Keratinocyte (primary cell): ENCODE measurements around the gene DOP1B. TPM values are rescaled to one million over a fixed set of nuclear protein-coding genes. Genes with fewer than 3 reads are reported as not detected.

Source experiments
- DNase-seq: peaks from one replicate; pipeline ENCODE4 v3.0.0-alpha.2; 2011; ENCODE audit warnings: low read depth, missing footprints, low spot score
- FAIRE-seq: peaks from 2 replicates; lab custom pipeline; 2011; peaks lifted over from hg19 to GRCh38; lab: Jason Lieb, UNC
- H2AFZ ChIP-seq: 2 replicates; pipeline ENCODE4 v1.6.0; 2012; ENCODE audit warnings: low read length, control low read depth, inconsistent platforms; ENCODE audit not compliant: control insufficient read depth
- H3K27ac ChIP-seq: 2 replicates; pipeline ENCODE4 v1.5.1; 2011; ENCODE audit warnings: low read length; ENCODE audit not compliant: control insufficient read depth, insufficient read depth
- H3K27me3 ChIP-seq: 3 replicates; pipeline ENCODE4 v1.6.0; 2011; ENCODE audit warnings: low read length; ENCODE audit not compliant: control insufficient read depth, insufficient read depth; ENCODE audit errors: extremely low read depth
- H3K36me3 ChIP-seq, 2 experiments: 2 replicates in 1 of 2; 3 replicates in 1 of 2; pipeline ENCODE4 v1.5.1; 2011; ENCODE audit warnings: low read length in 2 of 2, mild to moderate bottlenecking in 1 of 2; ENCODE audit not compliant: control insufficient read depth in 2 of 2, insufficient read depth in 2 of 2; ENCODE audit errors: extremely low read depth in 1 of 2
- H3K4me1 ChIP-seq: 3 replicates; pipeline ENCODE4 v1.5.1; 2011; ENCODE audit warnings: low read length; ENCODE audit not compliant: control insufficient read depth, insufficient read depth; ENCODE audit errors: extremely low read depth
- H3K4me2 ChIP-seq: 3 replicates; pipeline ENCODE4 v1.6.0; 2011; ENCODE audit warnings: low read depth, low read length; ENCODE audit not compliant: control insufficient read depth, insufficient read depth; ENCODE audit errors: extremely low read depth
- H3K4me3 ChIP-seq, 3 experiments: fragments of 200-600 bp in 1 of 3; sonication (generic) in 1 of 3; 2 replicates in 2 of 3; 3 replicates in 1 of 3; pipeline ENCODE4 v1.5.1; 2011 to 2016; ENCODE audit warnings: low read length in 3 of 3, mild to moderate bottlenecking in 3 of 3, control low read depth in 2 of 3, inconsistent platforms in 1 of 3, low read depth in 1 of 3, mixed read lengths in 1 of 3, mixed run types in 1 of 3, moderate library complexity in 1 of 3; ENCODE audit not compliant: control insufficient read depth in 2 of 3, insufficient read depth in 2 of 3; ENCODE audit errors: extremely low read depth in 1 of 3
- H3K79me2 ChIP-seq: 2 replicates; pipeline ENCODE4 v1.6.0; 2012; ENCODE audit warnings: low read length; ENCODE audit not compliant: control insufficient read depth, insufficient read depth
- H3K9ac ChIP-seq: 3 replicates; pipeline ENCODE4 v1.6.0; 2011; ENCODE audit warnings: low read length; ENCODE audit not compliant: control insufficient read depth, insufficient read depth; ENCODE audit errors: extremely low read depth
- H3K9me1 ChIP-seq: 3 replicates; pipeline ENCODE4 v1.6.0; 2011; ENCODE audit warnings: low read length; ENCODE audit not compliant: control insufficient read depth, insufficient read depth; ENCODE audit errors: extremely low read depth
- H3K9me3 ChIP-seq: 2 replicates; pipeline ENCODE4 v1.5.1; 2012; ENCODE audit warnings: low read depth, low read length; ENCODE audit not compliant: control insufficient read depth
- H4K20me1 ChIP-seq: 3 replicates; pipeline ENCODE4 v1.6.0; 2011; ENCODE audit warnings: low read length; ENCODE audit not compliant: control insufficient read depth, insufficient read depth; ENCODE audit errors: extremely low read depth
- CTCF ChIP-seq, 3 experiments: IDR thresholded peaks in 1 of 3; conservative IDR thresholded peaks in 1 of 3; optimal IDR thresholded peaks in 1 of 3; 2 replicates in 2 of 3; 3 replicates in 1 of 3; pipeline versions ENCODE3 to v1.5.1; 2011; ENCODE audit warnings: low read length in 3 of 3, mild to moderate bottlenecking in 3 of 3, moderate library complexity in 2 of 3, control low read depth in 1 of 3, inconsistent platforms in 1 of 3; ENCODE audit not compliant: insufficient read depth in 2 of 3; ENCODE audit errors: extremely low read depth in 1 of 3
- EZH2 ChIP-seq: IDR thresholded peaks from one replicate; pipeline ENCODE4 v1.6.1; 2012; ENCODE audit warnings: inconsistent platforms, mild to moderate bottlenecking, low read length, moderate library complexity
- dilution Hi-C: fragments of 300-500 bp; cut with MboI; formaldehyde crosslinking; loops from one replicate; pipeline ENCODE4 v1.7.0; 2020; ENCODE audit warnings: low sequenced_read_pairs; ENCODE audit not compliant: extremely low pct_ligation_motif_present
- polyA plus RNA-seq, 5 experiments: library from polyadenylated mRNA; depleted of rRNA in 3 of 5; stranded (reverse) in 3 of 5; stranded (forward) in 1 of 5; unstranded in 1 of 5; fragments of >200 nt; gene quantifications; 1 replicate in 1 of 5; 2 replicates in 3 of 5; 3 replicates in 1 of 5; pipeline versions ENCODE4 v1.2.1 to v1.2.3, GENCODE V29; 2011 to 2012; ENCODE audit warnings: missing spikeins in 2 of 5, low read depth in 1 of 5, low replicate concordance in 1 of 5

DOP1B gene
- polyA plus RNA-seq, 1 donor (not counting 4 experiments of a cell fraction or from before 2014, with no cell fraction given), result 2.9 TPM

GRCh38 chr21:36190736-36191135 is 34.1 kb downstream of the DOP1B start:
- H3K4me1 ChIP-seq, result peaks cover 19% of the 10 kb centered on the region
- no peaks in the 10 kb centered on the region for H3K9me1 ChIP-seq
- H3K27ac ChIP-seq, result no peak overlapping the region
- no peak for FAIRE-seq
- no peak for TF ChIP-seq CTCF (optimal IDR thresholded peaks at IDR 0.05 in 1 of 3, IDR thresholded peaks at IDR 0.05 in 1 of 3, conservative IDR thresholded peaks at IDR 0.05 in 1 of 3; ENCODE audit: extremely low read depth in 1 of 3, insufficient read depth in 2 of 3, low read length in 3 of 3)
- TF ChIP-seq EZH2, result no peak
- no peak for DNase-seq
- H3K27me3 ChIP-seq, result no peaks in the 10 kb centered on the region
- H3K4me3 ChIP-seq, result no peak overlapping the region
- H3K36me3 ChIP-seq, result no peaks in the 10 kb centered on the region
- no peak overlapping the region for H2AFZ ChIP-seq
- H4K20me1 ChIP-seq, result no peaks in the 10 kb centered on the region
- no peaks in the 10 kb centered on the region for H3K9me3 ChIP-seq
- H3K4me2 ChIP-seq, result no peak overlapping the region
- no peaks in the 10 kb centered on the region for H3K79me2 ChIP-seq
- dilution Hi-C loops, result loop anchor here (10.0 kb wide), 1 partner anchor 174 kb away; no protein-coding TSS in a partner anchor
- H3K9ac ChIP-seq, result no peak overlapping the region

GRCh38 chr21:36193200-36193599 is 36.6 kb downstream of the DOP1B start:
- Histone ChIP-seq H3K4me3 (no peak overlapping the region), H3K27me3 (no peaks in the 10 kb centered on the region), H2AFZ (no peak overlapping the region), H3K9me3 (no peaks in the 10 kb centered on the region), H4K20me1 (no peaks in the 10 kb centered on the region), H3K9me1 (no peaks in the 10 kb centered on the region), H3K27ac (no peak overlapping the region), H3K9ac (no peak overlapping the region), H3K79me2 (no peaks in the 10 kb centered on the region), H3K4me2 (no peak overlapping the region), H3K4me1 (peaks cover 19% of the 10 kb centered on the region), H3K36me3 (no peaks in the 10 kb centered on the region)
- DNase-seq, result no peak
- dilution Hi-C loops, result loop anchor here (10.0 kb wide), 1 partner anchor 172 kb away; no protein-coding TSS in a partner anchor
- TF ChIP-seq CTCF (optimal IDR thresholded peaks at IDR 0.05 in 1 of 3, IDR thresholded peaks at IDR 0.05 in 1 of 3, conservative IDR thresholded peaks at IDR 0.05 in 1 of 3; ENCODE audit: extremely low read depth in 1 of 3, insufficient read depth in 2 of 3, low read length in 3 of 3) (no peak), EZH2 (no peak)
- no peak for FAIRE-seq
